Prostate gland (tissue), 2 donors: ENCODE measurements around the gene TACR3. TPM values are rescaled to one million over a fixed set of nuclear protein-coding genes. Genes with fewer than 3 reads are reported as not detected.
"Not testable (repeated sequence)": the region's sequence is repeated elsewhere in the genome, so short reads cannot be mapped to it uniquely, and the experiment has no call there.

Experiments
- DNase-seq: peaks from one replicate; pipeline ENCODE4 v3.0.0-alpha.2; 2019; ENCODE audit warnings: low spot score
- H3K27ac ChIP-seq, 2 donors: fragments of 200-600 bp; sonication (generic); 2 replicates each; pipeline ENCODE4 v1.5.1; 2017 to 2019
- H3K27me3 ChIP-seq: fragments of 200-600 bp; sonication (generic); replicated peaks from 2 replicates; pipeline ENCODE4 v1.5.1; 2019; ENCODE audit not compliant: insufficient read depth
- H3K36me3 ChIP-seq, 2 donors: fragments of 200-600 bp; sonication (generic); 1 replicate in 1 of 2; 2 replicates in 1 of 2; pipeline versions ENCODE4 v1.5.1 to v1.8.1; 2017 to 2019
- H3K4me1 ChIP-seq: fragments of 200-600 bp; sonication (generic); replicated peaks from 2 replicates; pipeline ENCODE4 v1.5.1; 2019
- H3K4me3 ChIP-seq, 2 donors: fragments of 200-600 bp; sonication (generic); 2 replicates each; pipeline ENCODE4 v1.5.1; 2017 to 2019
- H3K9me3 ChIP-seq: fragments of 200-600 bp; sonication (generic); 2 replicates; pipeline ENCODE4 v1.5.1; 2017
- CTCF ChIP-seq, 4 experiments: fragments of 200-600 bp in 2 of 4; fragments of 450-650 bp in 2 of 4; sonication (generic) in 2 of 4; IDR thresholded peaks; 1 replicate in 3 of 4; 2 replicates in 1 of 4; pipeline ENCODE4 v1.5.1; 2016 to 2019; ENCODE audit warnings: antibody characterized with exemption in 4 of 4, mild to moderate bottlenecking in 2 of 4, moderate library complexity in 2 of 4
- POLR2A ChIP-seq: fragments of 450-650 bp; IDR thresholded peaks from one replicate; pipeline ENCODE4 v1.6.1; 2016; ENCODE audit warnings: antibody characterized with exemption, mild to moderate bottlenecking
- POLR2AphosphoS5 ChIP-seq: sonication (generic); formaldehyde crosslinking; IDR thresholded peaks from one replicate; pipeline ENCODE4 v1.6.1; 2017; ENCODE audit warnings: antibody characterized with exemption
- WGBS: methylation state at CpG from one replicate; pipeline ENCODE4 v1.1.5; 2018; 5-methylcytosine and 5-hydroxymethylcytosine counted together
- intact Hi-C: fragments of 100-400 bp; cut with DNase I; formaldehyde crosslinking; loops from one replicate; pipeline ENCODE4 v1.14.2; 2022
- total RNA-seq, 2 donors: library from RNA; depleted of rRNA; stranded (reverse); fragments of >200 nt; gene quantifications; one replicate each; pipeline ENCODE4 v1.1.0, GENCODE V29; 2016

Gene TACR3
- total RNA-seq, 2 donors from 2014 or later: not detected

- no peaks in the 10 kb centered on the region for H3K4me1 ChIP-seq
- no peak overlapping the region for H3K4me3 ChIP-seq
- TF ChIP-seq POLR2AphosphoS5: no peak
- no peak for TF ChIP-seq CTCF (IDR thresholded peaks at IDR 0.05)
- no peak for TF ChIP-seq POLR2A
- 76% methylated on average over 4 of the region's 4 CpGs for WGBS
- intact Hi-C loops: no loop called here
- no peak for DNase-seq
- H3K27me3 ChIP-seq: no peaks in the 10 kb centered on the region
- H3K36me3 ChIP-seq: no peaks in the 10 kb centered on the region
- H3K9me3 ChIP-seq: no peaks in the 10 kb centered on the region
- H3K27ac ChIP-seq: no peak overlapping the region
Observed at GRCh38 chr4:103645991-103646390, 73.8 kb downstream of the TACR3 start.

GRCh38 chr4:103634236-103634635, 85.5 kb downstream of the TACR3 start:
- 5% methylated on average over 1 of the region's 1 CpG for WGBS
- Histone ChIP-seq H3K27ac (no peak overlapping the region), H3K4me3 (no peak overlapping the region), H3K4me1 (no peaks in the 10 kb centered on the region), H3K27me3 (no peaks in the 10 kb centered on the region), H3K36me3 (no peaks in the 10 kb centered on the region), H3K9me3 (no peaks in the 10 kb centered on the region)
- TF ChIP-seq POLR2A: no peak
- DNase-seq: no peak
- intact Hi-C loops: no loop called here

- TF ChIP-seq CTCF (IDR thresholded peaks at IDR 0.05) (no peak), POLR2A (no peak), POLR2AphosphoS5 (no peak)
- intact Hi-C loops: no loop called here
- no peaks in the 10 kb centered on the region for H3K36me3 ChIP-seq
- no peaks in the 10 kb centered on the region for H3K4me1 ChIP-seq
- WGBS: 76% methylated on average over 6 of the region's 6 CpGs
- H3K27ac ChIP-seq: no peak overlapping the region
- no peaks in the 10 kb centered on the region for H3K27me3 ChIP-seq
- DNase-seq: no peak
- no peak overlapping the region for H3K4me3 ChIP-seq
- no peaks in the 10 kb centered on the region for H3K9me3 ChIP-seq
Observed at GRCh38 chr4:103626296-103626695, 93.5 kb downstream of the TACR3 start.

DNA sequence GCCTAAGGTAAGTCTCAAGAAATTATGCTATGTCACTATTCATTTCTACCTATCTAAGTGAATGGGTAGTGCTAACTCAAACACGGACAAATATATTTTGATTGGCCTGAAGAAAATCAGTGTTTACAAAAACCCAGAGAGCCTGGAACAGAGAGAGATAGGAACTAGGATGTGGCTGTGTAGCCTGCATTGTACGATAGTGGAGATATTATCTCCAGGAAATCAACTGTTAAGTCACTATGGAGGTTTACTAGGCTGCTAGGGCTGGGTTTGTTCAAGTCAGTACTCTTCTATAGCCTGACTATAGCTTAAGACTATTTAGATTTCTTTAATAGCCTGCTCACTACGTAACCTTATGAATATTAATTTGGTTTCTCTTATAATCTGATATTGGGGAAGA, 127.9 kb downstream of the TACR3 start:
- Histone ChIP-seq H3K27ac (no peak overlapping the region), H3K27me3 (no peaks in the 10 kb centered on the region), H3K4me1 (no peaks in the 10 kb centered on the region), H3K36me3 (no peaks in the 10 kb centered on the region), H3K9me3 (no peaks in the 10 kb centered on the region), H3K4me3 (no peak overlapping the region)
- intact Hi-C loops: no loop called here
- no peak for DNase-seq
- TF ChIP-seq POLR2A (no peak), POLR2AphosphoS5 (no peak), CTCF (IDR thresholded peaks at IDR 0.05) (no peak)
- 42% methylated on average over 3 of the region's 3 CpGs for whole genome bisulfite sequencing

DNA sequence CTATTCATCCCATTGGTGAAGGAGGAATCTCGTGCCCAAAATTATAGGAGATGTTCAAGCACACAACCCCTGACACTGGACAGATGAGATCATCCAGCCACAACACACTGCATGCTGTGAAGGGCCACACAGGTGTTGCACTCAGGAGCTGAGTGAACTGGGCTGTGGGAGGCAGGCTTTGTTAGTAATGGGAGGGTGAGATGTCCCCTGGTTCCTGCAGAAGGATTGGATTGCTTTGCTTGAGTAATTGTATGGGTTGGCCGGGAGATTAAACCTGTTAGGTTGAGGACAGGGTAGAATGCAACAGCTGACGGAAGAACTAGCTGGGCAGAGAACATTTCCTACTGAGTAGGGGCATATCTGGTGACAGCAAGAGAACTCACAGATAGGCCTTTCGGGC, 152.2 kb downstream of the TACR3 start:
- Histone ChIP-seq H3K27ac (no peak overlapping the region), H3K9me3 (no peaks in the 10 kb centered on the region), H3K27me3 (no peaks in the 10 kb centered on the region), H3K36me3 (no peaks in the 10 kb centered on the region), H3K4me3 (no peak overlapping the region), H3K4me1 (no peaks in the 10 kb centered on the region)
- TF ChIP-seq POLR2AphosphoS5: no peak
- DNase-seq: no peak
- intact Hi-C loops: no loop called here
- WGBS: 74% methylated on average over 4 of the region's 4 CpGs

GRCh38 chr4:103559178-103559577, 160.6 kb downstream of the TACR3 start:
- H3K4me1 ChIP-seq, H3K4me3 ChIP-seq, DNase-seq, H3K9me3 ChIP-seq, intact Hi-C loops, H3K36me3 ChIP-seq, H3K27me3 ChIP-seq, H3K27ac ChIP-seq: not testable (repeated sequence)
- WGBS: 65% methylated on average over 5 of the region's 5 CpGs
